HG03097 (cell line): Measurements from ENCODE around the gene CHPT1.
"Not testable (repeated sequence)": the region's sequence is repeated elsewhere in the genome, so short reads cannot be mapped to it uniquely, and the experiment has no call there.

Source experiments
- ATAC-seq: cut with Tn5 transposase; IDR thresholded peaks from one replicate; pipeline ENCODE4 v1.9.1; 2021; ENCODE audit not compliant: unreplicated experiment, low FRiP score

Gene CHPT1

GRCh38 chr12:101697197-101697929 is at the start of gene CHPT1:
Gene CHPT1 (plus strand): TSS chr12:101697640. CDS start chr12:101697862, 222 bp downstream.
- peak; percentile 57 for ATAC-seq

- ATAC-seq = no peak
These were observed 49.7 kb upstream of the CHPT1 start for GRCh38 chr12:101647711-101648110.

GRCh38 chr12:101648195-101648594 is 49.2 kb upstream of the CHPT1 start:
- ATAC-seq = no peak

GRCh38 chr12:101650346-101651117 is 46.9 kb upstream of the CHPT1 start:
- ATAC-seq = no peak

- ATAC-seq = no peak
These were observed 44.4 kb upstream of the CHPT1 start for GRCh38 chr12:101653030-101653429.

- ATAC-seq = no peak
These were observed 43.9 kb upstream of the CHPT1 start for GRCh38 chr12:101653503-101653902.

GRCh38 chr12:101654442-101654841 is 43.0 kb upstream of the CHPT1 start:
- no peak for ATAC-seq

GRCh38 chr12:101655393-101655792 is 42.0 kb upstream of the CHPT1 start:
- no peak for ATAC-seq

GRCh38 chr12:101660662-101661061 is 36.8 kb upstream of the CHPT1 start:
- not testable (repeated sequence) for ATAC-seq

- no peak for ATAC-seq
These were observed 34.1 kb upstream of the CHPT1 start for GRCh38 chr12:101663298-101663697.

GRCh38 chr12:101664992-101665391 is 32.4 kb upstream of the CHPT1 start:
- ATAC-seq = no peak

DNA sequence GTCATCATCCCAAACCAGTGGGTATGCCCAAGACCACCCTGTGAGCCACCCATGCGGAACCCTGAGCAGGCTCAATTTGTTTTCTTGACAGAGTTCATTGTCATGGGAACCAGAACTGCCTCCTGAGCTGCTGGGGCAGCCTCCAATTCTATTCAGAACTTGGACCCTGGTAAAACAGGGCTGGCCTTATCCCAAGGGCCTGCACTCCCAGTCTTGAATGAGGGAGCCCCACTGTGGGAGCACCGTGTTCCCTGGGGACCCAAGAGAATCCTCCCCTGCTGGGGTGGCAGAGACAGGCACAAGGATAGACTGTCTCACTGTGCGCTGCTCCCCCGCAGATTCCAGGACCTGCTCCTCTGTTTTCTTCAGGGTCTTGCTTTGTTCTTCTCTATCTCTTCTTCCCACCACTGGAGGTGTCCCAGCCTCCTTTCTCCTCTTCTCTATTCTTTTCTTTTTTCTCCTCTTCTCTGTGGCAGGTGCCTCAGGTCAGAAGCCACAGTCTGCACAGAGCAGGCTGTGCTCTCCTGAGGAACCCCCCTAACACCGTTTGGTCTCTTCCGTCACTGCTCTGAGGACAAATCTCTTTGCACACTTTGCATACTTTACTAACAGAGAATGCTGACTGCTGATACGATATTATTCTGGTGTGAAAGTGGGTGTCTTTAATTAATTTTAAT is 31.2 kb upstream of the CHPT1 start:
- ATAC-seq = no peak

DNA sequence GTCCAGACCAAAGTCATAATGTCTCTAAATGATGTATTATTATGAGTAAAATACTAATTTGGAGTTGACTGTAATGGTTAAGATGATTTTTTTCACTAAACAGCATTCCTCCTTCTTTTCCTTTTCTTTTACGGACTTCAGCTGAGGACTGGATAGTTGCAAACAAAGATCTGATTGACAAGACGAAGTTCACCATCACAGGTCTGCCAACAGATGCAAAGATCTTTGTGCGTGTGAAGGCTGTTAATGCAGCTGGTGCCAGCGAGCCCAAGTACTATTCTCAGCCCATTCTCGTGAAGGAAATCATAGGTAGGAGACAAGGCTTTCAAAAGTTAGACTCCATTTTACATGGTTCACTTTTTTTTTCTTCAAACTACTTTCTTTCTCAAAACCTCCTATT is 29.8 kb upstream of the CHPT1 start:
- no peak for ATAC-seq

- ATAC-seq = no peak
These were observed 27.3 kb upstream of the CHPT1 start for GRCh38 chr12:101670007-101670671.

- peak; percentile 93 for ATAC-seq
These were observed 26.2 kb upstream of the CHPT1 start for GRCh38 chr12:101671157-101671791.

GRCh38 chr12:101671833-101672232 is 25.6 kb upstream of the CHPT1 start:
- peak; percentile 14 for ATAC-seq

DNA sequence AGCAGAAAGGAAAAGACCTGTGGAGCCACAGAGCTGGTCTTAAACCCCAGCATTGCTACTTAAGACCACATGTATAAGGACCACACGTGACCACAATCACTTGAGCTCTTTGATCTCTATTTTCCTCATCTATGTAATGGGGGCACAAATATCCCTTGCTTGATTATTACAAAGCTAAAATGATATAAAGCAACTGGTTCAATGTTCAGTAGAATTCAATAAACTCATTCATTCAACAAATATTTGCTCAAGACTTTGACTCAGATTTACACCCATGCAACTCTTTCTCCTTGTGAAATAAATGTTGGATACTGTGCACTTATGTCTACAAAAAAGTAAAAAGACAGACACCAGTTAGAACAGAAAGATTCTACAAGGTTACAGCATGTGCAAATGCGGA is 21.9 kb upstream of the CHPT1 start:
- no peak for ATAC-seq

- ATAC-seq = not testable (repeated sequence)
These were observed 20.9 kb upstream of the CHPT1 start for GRCh38 chr12:101676497-101676896.

- ATAC-seq = no peak
These were observed 19.4 kb upstream of the CHPT1 start for GRCh38 chr12:101678081-101678480.

DNA sequence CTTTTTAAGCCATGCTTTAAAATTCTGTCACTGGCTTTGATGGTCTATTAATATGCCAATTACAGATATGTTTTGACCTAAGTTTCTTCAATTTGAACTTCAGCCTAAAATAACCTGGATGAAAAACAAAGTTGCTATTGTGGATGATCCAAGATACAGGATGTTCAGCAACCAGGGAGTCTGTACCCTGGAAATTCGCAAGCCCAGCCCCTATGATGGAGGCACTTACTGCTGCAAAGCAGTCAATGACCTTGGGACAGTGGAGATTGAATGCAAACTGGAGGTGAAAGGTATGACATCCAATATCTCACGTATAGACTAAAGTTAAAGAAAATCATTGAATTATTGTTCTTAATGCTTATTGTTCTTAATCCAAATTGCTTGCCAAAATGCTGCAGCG is 17.2 kb upstream of the CHPT1 start:
- ATAC-seq = no peak
